HAP-1 (cell line): ENCODE results near the gene FCAMR.

ENCODE experiments used
- DNase-seq, 2 experiments: peaks; one replicate each; pipeline ENCODE4 v3.0.0-alpha.2; 2016 to 2020; ENCODE audit warnings: low spot score in 2 of 2
- H3K27me3 ChIP-seq: fragments of 250-450 bp; sonication (Bioruptor Pico); 2 replicates; pipeline ENCODE4 v1.5.1; 2020; ENCODE audit warnings: low read depth, mild to moderate bottlenecking, moderate library complexity
- H3K36me3 ChIP-seq: fragments of 250-450 bp; sonication (Bioruptor Pico); replicated peaks from 2 replicates; pipeline ENCODE4 v1.5.1; 2020; ENCODE audit warnings: mild to moderate bottlenecking
- H3K4me1 ChIP-seq: fragments of 250-450 bp; sonication (Bioruptor Pico); 2 replicates; pipeline ENCODE4 v1.5.1; 2020; ENCODE audit warnings: mild to moderate bottlenecking
- H3K4me3 ChIP-seq: fragments of 250-450 bp; sonication (Bioruptor Pico); 2 replicates; pipeline ENCODE4 v1.5.1; 2020; ENCODE audit warnings: mild to moderate bottlenecking, moderate library complexity
- H3K9me3 ChIP-seq: fragments of 250-450 bp; sonication (Bioruptor Pico); 2 replicates; pipeline ENCODE4 v1.5.1; 2020; ENCODE audit warnings: mild to moderate bottlenecking, moderate library complexity
- in situ Hi-C: fragments of 300-500 bp; cut with MboI; formaldehyde crosslinking; loops from 3 replicates; pipeline ENCODE4 v1.14.3; 2020; ENCODE audit warnings: low sequenced_read_pairs, inconsistent platforms, mixed read lengths

The FCAMR gene

GRCh38 chr1:206945779-206946178, 24.5 kb downstream of the FCAMR start:
- no peak for DNase-seq
- H3K27me3 ChIP-seq: no peaks in the 10 kb centered on the region; the same call in 1 of the 2 replicates

DNA sequence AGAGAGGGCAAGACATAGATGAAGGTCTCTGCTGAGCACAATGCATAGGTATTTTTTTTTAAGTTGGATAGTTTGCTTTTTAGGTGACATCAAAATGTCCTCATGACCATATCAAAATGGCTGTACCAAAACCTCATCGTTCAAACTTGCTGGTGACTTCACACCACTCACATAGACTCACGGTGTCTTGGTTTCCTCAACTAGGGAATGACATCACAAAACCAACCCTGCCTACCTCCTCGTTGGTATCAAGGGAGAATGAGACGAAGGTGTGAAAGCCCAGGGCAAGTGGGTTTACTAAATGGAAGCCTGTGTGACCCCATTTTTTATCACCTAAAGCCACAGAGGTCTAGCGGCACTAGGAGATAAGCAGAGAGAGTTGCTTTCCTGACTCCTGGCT, 25.6 kb downstream of the FCAMR start:
- H3K4me3 ChIP-seq: no peak overlapping the region
- no peaks in the 10 kb centered on the region for H3K36me3 ChIP-seq
- in situ Hi-C loops: no loop called here
- H3K9me3 ChIP-seq: no peaks in the 10 kb centered on the region
- DNase-seq: no peak
- H3K27me3 ChIP-seq: no peaks in the 10 kb centered on the region; the same call in 1 of the 2 replicates
- no peaks in the 10 kb centered on the region for H3K4me1 ChIP-seq

More at GRCh38 chr1:206945779-206946178, 24.5 kb downstream of the FCAMR start:
- Histone ChIP-seq H3K36me3 (no peaks in the 10 kb centered on the region), H3K9me3 (no peaks in the 10 kb centered on the region), H3K4me1 (no peaks in the 10 kb centered on the region), H3K4me3 (no peak overlapping the region)
- in situ Hi-C loops: no loop called here

DNA sequence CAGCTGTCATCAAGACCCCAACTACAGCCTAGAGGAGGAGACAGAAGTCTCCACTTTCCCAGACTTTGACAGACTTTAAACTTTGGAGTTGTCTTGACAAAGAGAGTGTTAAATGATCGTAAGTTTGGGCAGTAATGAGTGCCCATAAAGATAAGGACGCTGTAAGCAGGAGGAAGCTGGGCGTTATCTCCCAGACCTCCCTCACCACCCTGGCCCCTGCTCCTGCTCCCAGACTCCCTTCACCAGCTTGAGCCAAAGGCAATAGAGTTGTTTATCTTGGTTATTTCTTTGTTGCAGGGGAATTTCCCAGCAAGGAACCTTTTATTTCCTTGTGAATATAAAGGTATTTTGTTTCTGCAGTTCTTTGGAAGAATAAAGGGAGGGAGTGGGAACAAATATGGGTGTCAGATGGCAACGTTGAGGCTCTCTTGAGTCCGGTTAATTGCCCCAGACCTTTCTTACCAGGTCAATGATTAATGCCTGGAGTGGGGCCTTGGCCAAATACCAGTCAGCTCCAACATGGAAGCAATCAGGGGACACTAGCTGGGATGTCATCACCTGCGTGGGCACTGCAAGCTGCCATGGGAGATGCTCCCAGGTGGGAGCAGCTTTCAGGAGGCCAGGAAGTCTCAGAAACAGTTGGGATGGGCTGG, 28.4 kb downstream of the FCAMR start:
- no peaks in the 10 kb centered on the region for H3K36me3 ChIP-seq
- in situ Hi-C loops: no loop called here
- H3K27me3 ChIP-seq: no peaks in the 10 kb centered on the region; the same call in 1 of the 2 replicates
- no peak overlapping the region for H3K4me3 ChIP-seq
- H3K9me3 ChIP-seq: no peaks in the 10 kb centered on the region
- DNase-seq: no peak
- no peaks in the 10 kb centered on the region for H3K4me1 ChIP-seq

DNA sequence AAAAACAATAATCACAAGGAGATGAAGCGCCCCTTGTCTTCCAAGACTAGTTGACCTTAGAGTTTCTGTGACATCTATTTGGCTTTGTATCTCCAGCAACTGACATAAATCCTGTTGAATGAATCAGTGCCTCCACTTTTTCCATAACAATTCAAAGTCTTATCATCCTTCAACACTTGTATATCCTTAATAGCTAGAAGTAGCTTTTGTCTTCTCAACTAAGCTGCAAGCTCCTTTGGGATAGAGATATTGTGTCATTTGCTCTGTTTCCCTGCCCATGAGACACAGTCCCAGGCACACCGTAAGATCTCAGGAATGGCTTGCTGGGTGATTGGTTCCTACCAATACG, 29.7 kb downstream of the FCAMR start:
- H3K4me1 ChIP-seq: no peaks in the 10 kb centered on the region
- no peak for DNase-seq
- no peak overlapping the region for H3K4me3 ChIP-seq
- no peaks in the 10 kb centered on the region; the same call in 1 of the 2 replicates for H3K27me3 ChIP-seq
- H3K36me3 ChIP-seq: no peaks in the 10 kb centered on the region
- H3K9me3 ChIP-seq: no peaks in the 10 kb centered on the region
- in situ Hi-C loops: no loop called here

- in situ Hi-C loops: no loop called here
- no peak for DNase-seq
Observed at GRCh38 chr1:206939841-206940587, 30.2 kb downstream of the FCAMR start.

GRCh38 chr1:206939131-206939530, 31.1 kb downstream of the FCAMR start:
- DNase-seq: no peak
- Histone ChIP-seq H3K4me1 (no peaks in the 10 kb centered on the region), H3K4me3 (no peak overlapping the region), H3K36me3 (no peaks in the 10 kb centered on the region), H3K27me3 (no peaks in the 10 kb centered on the region), H3K9me3 (no peaks in the 10 kb centered on the region)
- in situ Hi-C loops: no loop called here

More at GRCh38 chr1:206939841-206940587, 30.2 kb downstream of the FCAMR start:
- Histone ChIP-seq H3K4me1 (no peaks in the 10 kb centered on the region), H3K36me3 (no peaks in the 10 kb centered on the region), H3K9me3 (no peaks in the 10 kb centered on the region), H3K4me3 (no peak overlapping the region), H3K27me3 (no peaks in the 10 kb centered on the region; the same call in 1 of the 2 replicates)

- Histone ChIP-seq H3K27me3 (no peaks in the 10 kb centered on the region), H3K4me1 (no peaks in the 10 kb centered on the region), H3K9me3 (no peaks in the 10 kb centered on the region), H3K36me3 (no peaks in the 10 kb centered on the region), H3K4me3 (no peak overlapping the region)
- DNase-seq: no peak
- in situ Hi-C loops: no loop called here
Observed at GRCh38 chr1:206937425-206937824, 32.8 kb downstream of the FCAMR start.

DNA sequence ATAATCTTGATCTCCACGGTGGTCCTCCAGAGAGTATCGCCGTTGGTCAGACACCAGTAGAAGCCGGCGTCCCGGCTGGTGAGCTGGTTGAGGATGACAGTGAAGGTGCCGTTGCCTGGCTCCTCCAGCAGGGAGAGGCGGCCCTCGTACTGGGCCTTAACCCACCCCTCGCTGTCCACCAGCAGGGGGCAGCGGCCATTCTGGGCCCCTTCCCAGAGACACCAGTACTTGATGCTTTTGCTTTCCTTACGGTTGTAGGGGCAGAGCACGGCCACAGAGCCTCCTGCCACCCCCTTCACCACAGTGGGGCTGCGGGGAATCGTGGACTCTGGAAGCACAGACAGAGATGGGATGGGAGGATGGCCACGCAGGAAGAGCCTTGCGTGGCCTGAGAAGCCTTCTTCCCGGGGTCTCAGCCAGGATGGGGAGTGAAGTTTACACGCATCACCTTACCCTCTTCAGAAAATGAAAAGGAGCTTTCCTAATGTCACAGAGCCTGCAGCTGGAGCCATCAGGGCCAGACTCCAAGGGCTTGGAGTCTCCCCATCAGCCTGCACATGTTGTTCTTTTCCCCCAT, 34.7 kb downstream of the FCAMR start:
- no peaks in the 10 kb centered on the region for H3K9me3 ChIP-seq
- in situ Hi-C loops: no loop called here
- no peaks in the 10 kb centered on the region for H3K36me3 ChIP-seq
- peak; percentile 8 to 72 for DNase-seq
- no peaks in the 10 kb centered on the region for H3K27me3 ChIP-seq
- no peaks in the 10 kb centered on the region for H3K4me1 ChIP-seq
- H3K4me3 ChIP-seq: no peak overlapping the region

GRCh38 chr1:206933333-206933945, 36.8 kb downstream of the FCAMR start:
- H3K9me3 ChIP-seq: no peaks in the 10 kb centered on the region
- in situ Hi-C loops: no loop called here
- H3K4me3 ChIP-seq: no peak overlapping the region
- H3K27me3 ChIP-seq: no peaks in the 10 kb centered on the region
- DNase-seq: peak in 1 of 2 experiments; percentile 66
- H3K36me3 ChIP-seq: no peaks in the 10 kb centered on the region
- H3K4me1 ChIP-seq: no peaks in the 10 kb centered on the region

DNA sequence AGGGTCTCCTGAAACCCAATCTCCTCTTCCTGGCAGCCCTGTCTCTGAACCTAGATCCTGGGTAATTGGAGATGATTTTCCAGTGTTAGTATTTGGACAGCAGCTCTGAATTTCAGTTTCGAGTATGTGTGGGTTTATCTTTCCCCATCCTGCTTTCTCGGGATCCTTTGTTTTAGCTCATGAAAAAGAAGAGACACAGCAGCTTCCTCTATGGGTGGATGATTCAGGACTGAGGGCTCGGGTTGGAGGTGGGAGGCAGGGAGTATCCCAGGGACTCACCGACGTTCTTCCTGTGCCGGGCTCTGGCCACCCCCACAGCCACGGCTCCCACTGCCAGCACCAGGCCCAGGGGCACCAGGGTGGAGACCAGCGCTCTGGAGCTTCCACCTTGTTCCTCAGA, 38.1 kb downstream of the FCAMR start:
- no peaks in the 10 kb centered on the region for H3K4me1 ChIP-seq
- no peaks in the 10 kb centered on the region for H3K27me3 ChIP-seq
- in situ Hi-C loops: no loop called here
- H3K4me3 ChIP-seq: no peak overlapping the region
- DNase-seq: no peak
- H3K36me3 ChIP-seq: no peaks in the 10 kb centered on the region
- H3K9me3 ChIP-seq: no peaks in the 10 kb centered on the region

GRCh38 chr1:206931709-206932108, 38.6 kb downstream of the FCAMR start:
- no peaks in the 10 kb centered on the region for H3K27me3 ChIP-seq
- no peaks in the 10 kb centered on the region for H3K9me3 ChIP-seq
- no peak overlapping the region for H3K4me3 ChIP-seq
- no peaks in the 10 kb centered on the region for H3K4me1 ChIP-seq
- no peaks in the 10 kb centered on the region for H3K36me3 ChIP-seq
- DNase-seq: no peak
- in situ Hi-C loops: no loop called here

DNA sequence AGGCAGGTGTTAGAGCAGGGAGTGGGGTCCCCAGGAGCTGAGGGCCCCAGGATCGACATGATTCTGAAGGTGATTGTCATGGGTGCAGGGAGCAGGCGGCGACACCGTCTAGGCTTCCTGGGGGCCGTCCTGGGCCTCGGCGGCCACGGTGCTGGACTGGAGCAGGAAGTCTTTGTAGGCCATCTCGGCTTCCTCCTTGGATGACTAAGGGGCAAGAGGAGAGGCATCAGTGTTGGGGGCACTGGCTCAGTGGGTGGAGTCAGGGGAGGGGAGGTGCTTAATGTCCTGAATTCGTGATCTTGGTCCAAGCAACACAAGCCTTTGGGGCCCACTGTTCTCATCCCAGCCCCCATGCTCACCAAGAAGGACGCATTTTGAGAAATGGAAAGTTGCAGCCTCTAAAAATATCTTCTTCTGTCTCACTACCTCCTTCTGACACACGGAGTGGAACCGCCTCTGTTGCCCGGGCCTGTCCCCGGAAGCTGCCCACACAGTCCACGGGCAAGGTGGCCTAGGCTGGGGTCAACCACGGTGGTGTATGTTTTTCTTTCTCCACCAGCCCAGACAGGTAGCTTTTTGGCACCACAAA, 40.0 kb downstream of the FCAMR start:
- Histone ChIP-seq H3K27me3 (no peaks in the 10 kb centered on the region), H3K4me3 (no peak overlapping the region), H3K4me1 (no peaks in the 10 kb centered on the region), H3K9me3 (no peaks in the 10 kb centered on the region), H3K36me3 (no peaks in the 10 kb centered on the region)
- no peak for DNase-seq
- in situ Hi-C loops: no loop called here

GRCh38 chr1:206929524-206929923, 40.7 kb downstream of the FCAMR start:
- no peaks in the 10 kb centered on the region for H3K27me3 ChIP-seq
- DNase-seq: no peak
- H3K4me3 ChIP-seq: no peak overlapping the region

More at GRCh38 chr1:206929524-206929923, 40.7 kb downstream of the FCAMR start:
- H3K4me1 ChIP-seq: no peaks in the 10 kb centered on the region
- in situ Hi-C loops: no loop called here
- no peaks in the 10 kb centered on the region for H3K9me3 ChIP-seq
- H3K36me3 ChIP-seq: no peaks in the 10 kb centered on the region
